Measurements from ENCODE around the gene ST6GALNAC1. TPM values are rescaled to one million over a fixed set of nuclear protein-coding genes. Genes with fewer than 3 reads are reported as not detected.

ST6GALNAC1 gene
- total and polyA plus RNA-seq, 2 of the 4 experiments (the other 2 are of a cell fraction) = not detected

DNA sequence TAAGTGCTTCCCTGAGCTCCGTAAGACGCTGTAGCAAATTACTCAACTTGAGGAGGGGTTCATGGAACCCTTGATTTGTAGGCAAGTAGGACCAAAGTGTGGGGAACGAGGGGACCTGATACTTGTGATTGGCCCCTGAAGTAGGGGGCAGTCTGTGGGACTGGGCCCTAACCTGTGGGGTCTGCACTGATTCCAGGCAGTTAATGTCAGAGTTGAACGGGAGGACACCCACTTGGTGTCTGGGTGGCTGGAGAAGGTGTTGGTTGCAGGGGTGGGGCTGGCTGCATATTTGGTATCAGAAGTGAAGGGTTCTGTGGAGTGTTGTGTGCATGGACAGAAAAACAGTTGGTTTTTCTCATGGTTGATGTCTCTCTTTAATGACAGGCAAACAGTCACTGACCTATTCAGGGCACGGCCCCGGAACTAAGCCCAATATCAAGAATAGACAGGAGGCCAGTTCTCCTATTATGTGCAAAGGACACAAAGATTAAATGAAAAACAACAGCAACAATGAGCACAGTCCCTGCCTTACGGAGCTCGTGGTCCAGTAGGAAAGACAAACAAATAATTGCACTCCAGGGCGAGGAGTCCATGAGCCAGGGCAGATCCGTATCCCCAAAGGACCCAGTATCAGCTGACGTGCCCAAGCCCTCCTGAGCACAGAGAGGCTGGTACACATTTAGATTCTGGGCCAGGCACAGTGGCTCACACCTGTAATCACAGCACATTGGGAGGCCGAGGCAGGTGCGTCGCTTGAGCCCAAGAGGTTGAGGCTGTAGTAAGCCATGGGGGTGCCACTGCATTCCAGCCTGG is 48.0 kb upstream of the ST6GALNAC1 start:
- Histone ChIP-seq H3K27me3 (ENCODE audit: control insufficient read depth, insufficient read depth, low read length) (no peaks in the 10 kb centered on the region), H3K9me1 (ENCODE audit: insufficient read depth, low read length) (peaks cover 39% of the 10 kb centered on the region), H2AK5ac (ENCODE audit: low read depth, low read length) (peak overlapping the region; percentile 23; the same call in 1 of the 2 replicates), H4K8ac (ENCODE audit: low read depth in 2 of 2, low read length in 2 of 2) (no peak overlapping the region), H2AFZ (replicated peaks; ENCODE audit: low read length, poor library complexity) (no peak overlapping the region), H3K18ac (ENCODE audit: low read depth, low read length) (no peak overlapping the region), H2BK5ac (ENCODE audit: low read depth, low read length, poor library complexity, severe bottlenecking) (no peak overlapping the region), H2BK20ac (ENCODE audit: low read depth, low read length) (no peak overlapping the region), H2BK15ac (ENCODE audit: low read depth, low read length) (no peak overlapping the region), H2BK120ac (ENCODE audit: low read depth, low read length) (no peak overlapping the region), H3K36me3 (ENCODE audit: control insufficient read depth, insufficient read depth, low read length) (peaks cover 23% of the 10 kb centered on the region), H4K91ac (ENCODE audit: insufficient read depth, low read depth, low read length) (no peak overlapping the region), H3K14ac (replicated peaks; ENCODE audit: low read depth, low read length) (no peak overlapping the region), H3K4ac (ENCODE audit: low read depth, low read length) (no peak overlapping the region), H3K79me1 (ENCODE audit: low read depth in 1 of 2, low read length in 2 of 2) (peaks cover 34 to 85% of the 10 kb centered on the region in 2 experiments), H3K4me1 (ENCODE audit: control insufficient read depth, insufficient read depth, low read length) (peaks cover 29% of the 10 kb centered on the region), H4K20me1 (ENCODE audit: insufficient read depth, low read length) (peaks cover 57% of the 10 kb centered on the region), H3K4me2 (ENCODE audit: low read depth, low read length) (no peak overlapping the region), H4K5ac (ENCODE audit: low read depth, low read length) (no peak overlapping the region), H3K9me3 (ENCODE audit: control insufficient read depth, insufficient read depth, low read length) (no peaks in the 10 kb centered on the region), H3K23ac (ENCODE audit: low read depth, low read length) (no peak overlapping the region), H3K9ac (ENCODE audit: low read depth, low read length) (no peak overlapping the region), H3K4me3 (ENCODE audit: insufficient read depth, low read depth, low read length) (no peak overlapping the region), H3K56ac (ENCODE audit: extremely low read depth, insufficient read depth, low read length) (no peak overlapping the region), H3K27ac (ENCODE audit: insufficient read depth, low read length) (no peak overlapping the region), H2AK9ac (replicated peaks; ENCODE audit: low read depth, low read length, poor library complexity) (no peak overlapping the region)
- ATAC-seq (ENCODE audit: low read depth) = no peak
- CTCF ChIA-PET = no interaction called here
- in situ Hi-C loops (cut with MboI; ENCODE audit: low sequenced_read_pairs) = no loop called here
- dilution Hi-C loops (cut with HindIII; ENCODE audit: low sequenced_read_pairs, unreplicated experiment) = no loop called here
- POLR2A ChIA-PET (ENCODE audit: unreplicated experiment) = no interaction called here
- DNase-seq = no peak
- 84% methylated on average over 6 of the region's 14 CpGs; no CpG with 5 or more reads in 1 of the 2 experiments for WGBS, 2 experiments (ENCODE audit: extremely low coverage in 2 of 2, insufficient read length in 1 of 2)
- no TSS peak for BruUV-seq (replicated peaks)
- TF ChIP-seq CHD1 (IDR thresholded peaks at IDR 0.05; ENCODE audit: low read depth, low read length) (no peak), CEBPB (IDR thresholded peaks at IDR 0.05; ENCODE audit: low read depth, low read length) (no peak), BHLHE40 (IDR thresholded peaks at IDR 0.05; ENCODE audit: low read depth, low read length) (no peak), MAFK (IDR thresholded peaks at IDR 0.05; ENCODE audit: low read depth, low read length) (no peak), RAD21 (IDR thresholded peaks at IDR 0.05; ENCODE audit: low read length) (no peak)
- TF ChIP-seq, protein P1, sequence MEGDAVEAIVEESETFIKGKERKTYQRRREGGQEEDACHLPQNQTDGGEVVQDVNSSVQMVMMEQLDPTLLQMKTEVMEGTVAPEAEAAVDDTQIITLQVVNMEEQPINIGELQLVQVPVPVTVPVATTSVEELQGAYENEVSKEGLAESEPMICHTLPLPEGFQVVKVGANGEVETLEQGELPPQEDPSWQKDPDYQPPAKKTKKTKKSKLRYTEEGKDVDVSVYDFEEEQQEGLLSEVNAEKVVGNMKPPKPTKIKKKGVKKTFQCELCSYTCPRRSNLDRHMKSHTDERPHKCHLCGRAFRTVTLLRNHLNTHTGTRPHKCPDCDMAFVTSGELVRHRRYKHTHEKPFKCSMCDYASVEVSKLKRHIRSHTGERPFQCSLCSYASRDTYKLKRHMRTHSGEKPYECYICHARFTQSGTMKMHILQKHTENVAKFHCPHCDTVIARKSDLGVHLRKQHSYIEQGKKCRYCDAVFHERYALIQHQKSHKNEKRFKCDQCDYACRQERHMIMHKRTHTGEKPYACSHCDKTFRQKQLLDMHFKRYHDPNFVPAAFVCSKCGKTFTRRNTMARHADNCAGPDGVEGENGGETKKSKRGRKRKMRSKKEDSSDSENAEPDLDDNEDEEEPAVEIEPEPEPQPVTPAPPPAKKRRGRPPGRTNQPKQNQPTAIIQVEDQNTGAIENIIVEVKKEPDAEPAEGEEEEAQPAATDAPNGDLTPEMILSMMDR (conservative IDR thresholded peaks at IDR 0.05; ENCODE audit: low read depth, low read length) = no peak
- TF ChIP-seq, protein P2, sequence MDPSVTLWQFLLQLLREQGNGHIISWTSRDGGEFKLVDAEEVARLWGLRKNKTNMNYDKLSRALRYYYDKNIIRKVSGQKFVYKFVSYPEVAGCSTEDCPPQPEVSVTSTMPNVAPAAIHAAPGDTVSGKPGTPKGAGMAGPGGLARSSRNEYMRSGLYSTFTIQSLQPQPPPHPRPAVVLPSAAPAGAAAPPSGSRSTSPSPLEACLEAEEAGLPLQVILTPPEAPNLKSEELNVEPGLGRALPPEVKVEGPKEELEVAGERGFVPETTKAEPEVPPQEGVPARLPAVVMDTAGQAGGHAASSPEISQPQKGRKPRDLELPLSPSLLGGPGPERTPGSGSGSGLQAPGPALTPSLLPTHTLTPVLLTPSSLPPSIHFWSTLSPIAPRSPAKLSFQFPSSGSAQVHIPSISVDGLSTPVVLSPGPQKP (IDR thresholded peaks at IDR 0.05; ENCODE audit: borderline replicate concordance, low read depth, low read length) = no peak
- intact Hi-C loops (cut with micrococcal nuclease) = no loop called here
